K562 (cell line): ENCODE results near the gene PEPD. TPM values are rescaled to one million over a fixed set of nuclear protein-coding genes. Genes with fewer than 3 reads are reported as not detected.

Source experiments
- ATAC-seq: fragments of 200-7000 bp; cut with Tn5 transposase; 3 replicates; pipeline ENCODE4 v1.9.1; 2020; ENCODE audit warnings: moderate library complexity
- BruUV-seq: library from RNA; stranded (reverse); fragments of 400-500 nt; replicated peaks from 2 replicates; lab custom pipeline; 2021; lab: Mats Ljungman, UMichigan
- CTCF ChIA-PET: fragments of 300-600 bp; formaldehyde crosslinking; extraction: SDS; loops from one replicate; lab custom pipeline; 2021; ENCODE audit warnings: low intra/inter-chr PET ratio; lab: Yijun Ruan, JAX
- POLR2A ChIA-PET: fragments of 300-600, 350-650 bp; sonication (Branson Sonifier 250); formaldehyde crosslinking; extraction: SDS; loops from one replicate; lab custom pipeline; 2021; ENCODE audit warnings: antibody characterized with exemption, inconsistent platforms; lab: Yijun Ruan, JAX
- DNase-seq, 4 experiments: peaks; one replicate each; pipeline versions ENCODE4 v3.0.0 to v3.0.0-alpha.2; 2011 to 2018; ENCODE audit warnings: low spot score in 3 of 4, mixed read lengths in 3 of 4; ENCODE audit errors: extremely low read depth in 1 of 4
- FAIRE-seq: peaks from 2 replicates; lab custom pipeline; 2011; peaks lifted over from hg19 to GRCh38; lab: Jason Lieb, UNC
- H2AFZ ChIP-seq: 2 replicates; pipeline ENCODE4 v1.6.0; 2011; ENCODE audit warnings: low read depth, low read length, control low read depth, inconsistent platforms
- H3K27ac ChIP-seq: fragments of 200-600 bp; 3 replicates; pipeline ENCODE4 v1.8.0; 2011; ENCODE audit warnings: low read depth, mild to moderate bottlenecking, control low read depth, inconsistent platforms, low read length, moderate library complexity, mixed read lengths; ENCODE audit errors: extremely low read depth
- H3K27me3 ChIP-seq, 2 experiments: fragments of 300-600 bp in 1 of 2; 2 replicates in 1 of 2; 3 replicates in 1 of 2; pipeline versions ENCODE4 v1.6.0 to v1.8.0; 2011; ENCODE audit warnings: inconsistent platforms in 2 of 2, low read length in 2 of 2, mild to moderate bottlenecking in 1 of 2, mixed read lengths in 1 of 2, moderate library complexity in 1 of 2; ENCODE audit not compliant: control insufficient read depth in 2 of 2, insufficient read depth in 2 of 2
- H3K36me3 ChIP-seq: fragments of 300-600 bp; 3 replicates; pipeline ENCODE4 v1.8.0; 2011; ENCODE audit warnings: mild to moderate bottlenecking, low read length, inconsistent platforms; ENCODE audit not compliant: control insufficient read depth, insufficient read depth
- H3K4me1 ChIP-seq, 2 experiments: fragments of 200-600 bp in 1 of 2; replicated peaks in 1 of 2; 2 replicates in 1 of 2; 3 replicates in 1 of 2; pipeline versions ENCODE4 v1.5.1 to v1.8.0; 2011; ENCODE audit warnings: inconsistent platforms in 2 of 2, low read length in 2 of 2, mild to moderate bottlenecking in 1 of 2, mixed read lengths in 1 of 2, moderate library complexity in 1 of 2; ENCODE audit not compliant: control insufficient read depth in 2 of 2, insufficient read depth in 2 of 2
- H3K4me2 ChIP-seq: 2 replicates; pipeline ENCODE4 v1.6.1; 2011; ENCODE audit warnings: low read length, control low read depth, inconsistent platforms, mixed read lengths; ENCODE audit not compliant: insufficient read depth
- H3K4me3 ChIP-seq: fragments of 200-600 bp; sonication (generic), shearing (Covaris generic); 2 replicates; pipeline ENCODE4 v1.5.1; 2016; ENCODE audit warnings: control low read depth, inconsistent platforms
- H3K79me2 ChIP-seq: fragments of 200-600 bp; 3 replicates; pipeline ENCODE4 v1.8.0; 2011; ENCODE audit warnings: low read length, inconsistent platforms; ENCODE audit not compliant: control insufficient read depth, insufficient read depth
- H3K9ac ChIP-seq, 2 experiments: 2 replicates each; pipeline versions ENCODE4 v1.6.0 to v1.6.1; 2011; ENCODE audit warnings: low read depth in 2 of 2, low read length in 2 of 2, control low read depth in 1 of 2, inconsistent platforms in 1 of 2, mild to moderate bottlenecking in 1 of 2, mixed read lengths in 1 of 2; ENCODE audit not compliant: insufficient read depth in 1 of 2
- H3K9me1 ChIP-seq: one replicate; pipeline ENCODE4 v1.6.0; 2011; ENCODE audit warnings: inconsistent platforms, mild to moderate bottlenecking, low read length, moderate library complexity; ENCODE audit not compliant: control insufficient read depth, insufficient read depth
- H3K9me3 ChIP-seq: replicated peaks from 2 replicates; pipeline ENCODE4 v1.5.1; 2011; ENCODE audit warnings: low read depth, low read length, inconsistent platforms; ENCODE audit not compliant: control insufficient read depth, insufficient read depth
- H4K20me1 ChIP-seq: replicated peaks from 2 replicates; pipeline ENCODE4 v1.6.1; 2011; ENCODE audit warnings: low read length, inconsistent platforms, mixed read lengths; ENCODE audit not compliant: control insufficient read depth, insufficient read depth
- ADNP ChIP-seq: fragments of 200-800 bp; sonication (Bioruptor generic); IDR thresholded peaks from 2 replicates; pipeline ENCODE4 v1.6.1; 2016; ENCODE audit warnings: missing genetic modification characterization, missing compliant biosample characterization
- GTF2F1 ChIP-seq: IDR thresholded peaks from 2 replicates; pipeline ENCODE4 v1.6.1; 2011; ENCODE audit warnings: low read depth, low read length, improper control_type of control experiment
- HDGF ChIP-seq: fragments of 450-650 bp; IDR thresholded peaks from 2 replicates; pipeline ENCODE4 v1.6.1; 2016
- HNRNPH1 ChIP-seq: fragments of 200-400 bp; formaldehyde crosslinking; optimal IDR thresholded peaks from 2 replicates; pipeline ENCODE3; 2017; ENCODE audit warnings: low read depth, mild to moderate bottlenecking, low read length, moderate library complexity
- MCM3 ChIP-seq: fragments of 450-650 bp; IDR thresholded peaks from 2 replicates; pipeline ENCODE4 v1.6.1; 2016
- NFIC ChIP-seq: fragments of 450-650 bp; IDR thresholded peaks from 2 replicates; pipeline ENCODE4 v1.6.1; 2017; ENCODE audit warnings: mild to moderate bottlenecking, inconsistent platforms
- PTRF ChIP-seq: fragments of 450-650 bp; IDR thresholded peaks from 2 replicates; pipeline ENCODE4 v1.6.1; 2016; ENCODE audit warnings: mild to moderate bottlenecking, missing genetic modification characterization, missing compliant biosample characterization
- SMAD1 ChIP-seq: fragments of 150-350 bp; IDR thresholded peaks from 2 replicates; pipeline ENCODE4 v1.6.1; 2014; ENCODE audit warnings: low read length, low read depth; ENCODE audit not compliant: partially characterized antibody
- ZNF184 ChIP-seq: sonication (generic); formaldehyde crosslinking; IDR thresholded peaks from 2 replicates; pipeline ENCODE4 v1.5.0; 2020; ENCODE audit warnings: missing genetic modification reagents
- WGBS: fragments of 100-300 bp; shearing (Covaris generic); methylation state at CpG from one replicate; pipeline ENCODE4 v1.1.6; 2016; ENCODE audit warnings: low coverage, mixed read lengths; ENCODE audit not compliant: insufficient coverage; ENCODE audit errors: missing lambda C conversion rate; 5-methylcytosine and 5-hydroxymethylcytosine counted together
- in situ Hi-C: fragments of 300-500 bp; cut with MboI; formaldehyde crosslinking; loops from 4 replicates; pipeline ENCODE4 v1.15.0; 2018; ENCODE audit warnings: inconsistent platforms, mixed read lengths
- intact Hi-C: fragments of 100-400 bp; cut with micrococcal nuclease; formaldehyde crosslinking; loops from 2 replicates; pipeline ENCODE4 v1.14.2; 2022
- polyA plus RNA-seq, 8 experiments: library from polyadenylated mRNA; depleted of rRNA in 4 of 8; stranded (reverse) in 5 of 8; unstranded in 3 of 8; fragments of >200 nt; fragmentation: Nextera tagmentation in 2 of 8; fragmentation: Illumina TruSeq in 1 of 8; extraction: Ambion mirVana in 2 of 8; extraction: Trizol in 1 of 8; gene quantifications; 2 replicates each; pipeline versions ENCODE4 v1.2.1 to v1.2.3, GENCODE V29; 2011 to 2014; ENCODE audit warnings: inconsistent platforms in 1 of 8, missing spikeins in 1 of 8
- total RNA-seq, 7 experiments: library from RNA; depleted of rRNA in 6 of 7; stranded (reverse); fragments of >200 nt in 6 of 7; fragmentation: Illumina TruSeq in 2 of 7; extraction: Trizol in 2 of 7; gene quantifications; 2 replicates each; pipeline versions ENCODE4 v1.2.1 to v1.2.3, GENCODE V29; 2011 to 2021; ENCODE audit warnings: low replicate concordance in 1 of 7
- TF ChIP-seq, protein P1 (sequence below), 2 experiments: IDR thresholded peaks in 1 of 2; conservative IDR thresholded peaks in 1 of 2; 2 replicates each; pipeline ENCODE4 v1.6.1; 2016; ENCODE audit warnings: low read depth in 2 of 2, mild to moderate bottlenecking in 1 of 2, missing compliant biosample characterization in 1 of 2, missing genetic modification characterization in 1 of 2, moderate library complexity in 1 of 2
- TF ChIP-seq, protein P2 (sequence below), 3 experiments: fragments of 200-800 bp in 1 of 3; fragments of 250-450 bp in 1 of 3; fragments of 450-650 bp in 1 of 3; sonication (Bioruptor Pico) in 1 of 3; sonication (Bioruptor generic) in 1 of 3; formaldehyde crosslinking in 1 of 3; IDR thresholded peaks; 2 replicates each; pipeline versions ENCODE4 v1.6.1 to v1.8.0; 2016 to 2022; ENCODE audit warnings: mild to moderate bottlenecking in 2 of 3, missing genetic modification characterization in 2 of 3, missing compliant biosample characterization in 1 of 3, moderate library complexity in 1 of 3
- TF ChIP-seq, protein P3 (sequence below): sonication (generic); formaldehyde crosslinking; IDR thresholded peaks from 2 replicates; pipeline ENCODE4 v1.8.0; 2022; ENCODE audit warnings: mild to moderate bottlenecking, low read depth, missing genetic modification reagents
- TF ChIP-seq, protein P4 (sequence below): fragments of 450-650 bp; conservative IDR thresholded peaks from 2 replicates; pipeline ENCODE4 v1.6.1; 2016; ENCODE audit warnings: missing genetic modification characterization, low read depth, mild to moderate bottlenecking, control low read depth, missing compliant biosample characterization

The PEPD gene
- total and polyA plus RNA-seq, 9 of the 15 experiments (the other 6 are each of a cell fraction or from before 2014, with no cell fraction given), result 1.3 to 19.2 (median 16.0) TPM

DNA sequence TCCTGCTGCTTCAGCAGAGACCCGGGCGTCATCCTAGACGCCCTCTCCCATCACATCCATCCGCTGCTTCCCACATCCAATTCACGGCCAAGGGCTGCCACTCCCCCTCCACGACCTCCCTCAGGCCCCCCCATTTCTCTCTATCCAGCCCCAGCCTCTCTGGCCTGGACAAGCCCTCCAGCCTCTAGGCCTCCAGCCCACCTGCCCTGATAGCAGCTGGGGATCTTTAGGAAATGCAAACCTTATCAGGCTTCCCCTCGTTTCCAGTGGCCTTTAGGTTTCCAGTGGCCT lies 51.6 kb downstream of the PEPD start:
- FAIRE-seq (no peak), ATAC-seq (no peak), DNase-seq (no peak)
- POLR2A ChIA-PET, result no interaction called here
- WGBS, result 0% methylated on average over 5 of the region's 7 CpGs
- Histone ChIP-seq H2AFZ (no peak overlapping the region), H3K4me2 (no peak overlapping the region), H4K20me1 (peaks cover 18% of the 10 kb centered on the region), H3K27ac (no peak overlapping the region), H3K4me3 (no peak overlapping the region), H3K9ac (no peak overlapping the region), H3K27me3 (peaks cover 7 to 27% of the 10 kb centered on the region in 2 experiments; a peak in 2 of 5 replicates), H3K9me1 (no peaks in the 10 kb centered on the region), H3K79me2 (no peaks in the 10 kb centered on the region), H3K9me3 (no peaks in the 10 kb centered on the region), H3K4me1 (peaks cover 0 to 4% of the 10 kb centered on the region in 2 experiments; a peak in 2 of 5 replicates), H3K36me3 (no peaks in the 10 kb centered on the region)
- in situ Hi-C loops, result no loop called here
- CTCF ChIA-PET, result no interaction called here
- intact Hi-C loops, result no loop called here
- BruUV-seq, result no TSS peak
- TF ChIP-seq SMAD1 (no peak), HNRNPH1 (no peak), ADNP (no peak), MCM3 (no peak), PTRF (tag) (no peak), ZNF184 (no peak), GTF2F1 (no peak), HDGF (no peak), NFIC (no peak)
- TF ChIP-seq, protein P1, sequence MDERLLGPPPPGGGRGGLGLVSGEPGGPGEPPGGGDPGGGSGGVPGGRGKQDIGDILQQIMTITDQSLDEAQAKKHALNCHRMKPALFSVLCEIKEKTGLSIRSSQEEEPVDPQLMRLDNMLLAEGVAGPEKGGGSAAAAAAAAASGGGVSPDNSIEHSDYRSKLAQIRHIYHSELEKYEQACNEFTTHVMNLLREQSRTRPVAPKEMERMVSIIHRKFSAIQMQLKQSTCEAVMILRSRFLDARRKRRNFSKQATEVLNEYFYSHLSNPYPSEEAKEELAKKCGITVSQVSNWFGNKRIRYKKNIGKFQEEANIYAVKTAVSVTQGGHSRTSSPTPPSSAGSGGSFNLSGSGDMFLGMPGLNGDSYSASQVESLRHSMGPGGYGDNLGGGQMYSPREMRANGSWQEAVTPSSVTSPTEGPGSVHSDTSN (CRISPR knock-in tag; IDR thresholded peaks at IDR 0.05; ENCODE audit: low read depth), result no peak
- TF ChIP-seq, protein P1 (tag; conservative IDR thresholded peaks at IDR 0.05; ENCODE audit: low read depth), result no peak
- TF ChIP-seq, protein P2, sequence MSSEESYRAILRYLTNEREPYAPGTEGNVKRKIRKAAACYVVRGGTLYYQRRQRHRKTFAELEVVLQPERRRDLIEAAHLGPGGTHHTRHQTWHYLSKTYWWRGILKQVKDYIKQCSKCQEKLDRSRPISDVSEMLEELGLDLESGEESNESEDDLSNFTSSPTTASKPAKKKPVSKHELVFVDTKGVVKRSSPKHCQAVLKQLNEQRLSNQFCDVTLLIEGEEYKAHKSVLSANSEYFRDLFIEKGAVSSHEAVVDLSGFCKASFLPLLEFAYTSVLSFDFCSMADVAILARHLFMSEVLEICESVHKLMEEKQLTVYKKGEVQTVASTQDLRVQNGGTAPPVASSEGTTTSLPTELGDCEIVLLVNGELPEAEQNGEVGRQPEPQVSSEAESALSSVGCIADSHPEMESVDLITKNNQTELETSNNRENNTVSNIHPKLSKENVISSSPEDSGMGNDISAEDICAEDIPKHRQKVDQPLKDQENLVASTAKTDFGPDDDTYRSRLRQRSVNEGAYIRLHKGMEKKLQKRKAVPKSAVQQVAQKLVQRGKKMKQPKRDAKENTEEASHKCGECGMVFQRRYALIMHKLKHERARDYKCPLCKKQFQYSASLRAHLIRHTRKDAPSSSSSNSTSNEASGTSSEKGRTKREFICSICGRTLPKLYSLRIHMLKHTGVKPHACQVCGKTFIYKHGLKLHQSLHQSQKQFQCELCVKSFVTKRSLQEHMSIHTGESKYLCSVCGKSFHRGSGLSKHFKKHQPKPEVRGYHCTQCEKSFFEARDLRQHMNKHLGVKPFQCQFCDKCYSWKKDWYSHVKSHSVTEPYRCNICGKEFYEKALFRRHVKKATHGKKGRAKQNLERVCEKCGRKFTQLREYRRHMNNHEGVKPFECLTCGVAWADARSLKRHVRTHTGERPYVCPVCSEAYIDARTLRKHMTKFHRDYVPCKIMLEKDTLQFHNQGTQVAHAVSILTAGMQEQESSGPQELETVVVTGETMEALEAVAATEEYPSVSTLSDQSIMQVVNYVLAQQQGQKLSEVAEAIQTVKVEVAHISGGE (CRISPR knock-in tag; IDR thresholded peaks at IDR 0.05), result no peak
- TF ChIP-seq, protein P3, sequence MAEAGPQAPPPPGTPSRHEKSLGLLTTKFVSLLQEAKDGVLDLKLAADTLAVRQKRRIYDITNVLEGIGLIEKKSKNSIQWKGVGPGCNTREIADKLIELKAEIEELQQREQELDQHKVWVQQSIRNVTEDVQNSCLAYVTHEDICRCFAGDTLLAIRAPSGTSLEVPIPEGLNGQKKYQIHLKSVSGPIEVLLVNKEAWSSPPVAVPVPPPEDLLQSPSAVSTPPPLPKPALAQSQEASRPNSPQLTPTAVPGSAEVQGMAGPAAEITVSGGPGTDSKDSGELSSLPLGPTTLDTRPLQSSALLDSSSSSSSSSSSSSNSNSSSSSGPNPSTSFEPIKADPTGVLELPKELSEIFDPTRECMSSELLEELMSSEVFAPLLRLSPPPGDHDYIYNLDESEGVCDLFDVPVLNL (CRISPR knock-in tag), result no peak
- TF ChIP-seq, protein P4, sequence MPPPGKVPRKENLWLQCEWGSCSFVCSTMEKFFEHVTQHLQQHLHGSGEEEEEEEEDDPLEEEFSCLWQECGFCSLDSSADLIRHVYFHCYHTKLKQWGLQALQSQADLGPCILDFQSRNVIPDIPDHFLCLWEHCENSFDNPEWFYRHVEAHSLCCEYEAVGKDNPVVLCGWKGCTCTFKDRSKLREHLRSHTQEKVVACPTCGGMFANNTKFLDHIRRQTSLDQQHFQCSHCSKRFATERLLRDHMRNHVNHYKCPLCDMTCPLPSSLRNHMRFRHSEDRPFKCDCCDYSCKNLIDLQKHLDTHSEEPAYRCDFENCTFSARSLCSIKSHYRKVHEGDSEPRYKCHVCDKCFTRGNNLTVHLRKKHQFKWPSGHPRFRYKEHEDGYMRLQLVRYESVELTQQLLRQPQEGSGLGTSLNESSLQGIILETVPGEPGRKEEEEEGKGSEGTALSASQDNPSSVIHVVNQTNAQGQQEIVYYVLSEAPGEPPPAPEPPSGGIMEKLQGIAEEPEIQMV (tag), result no peak
